GM23338 (cell line): ENCODE measurements around the gene NUP98. TPM values are rescaled to one million over a fixed set of nuclear protein-coding genes. Genes with fewer than 3 reads are reported as not detected.

ENCODE experiments used
- ATAC-seq: fragments of 200-7000 bp; cut with Tn5 transposase; 3 replicates; pipeline ENCODE4 v1.9.1; 2020
- DNase-seq: peaks from one replicate; pipeline ENCODE4 v3.0.0-alpha.2; 2015; ENCODE audit warnings: low spot score
- H2AFZ ChIP-seq: fragments of 200-600 bp; sonication (generic); 2 replicates; pipeline ENCODE4 v1.8.0; 2016; ENCODE audit warnings: antibody characterized with exemption, mild to moderate bottlenecking, moderate library complexity
- H3F3A ChIP-seq: fragments of 200-600 bp; sonication (generic); replicated peaks from 2 replicates; pipeline ENCODE4 v1.8.0; 2017; ENCODE audit warnings: antibody characterized with exemption, mixed run types, low read depth
- H3K27ac ChIP-seq: fragments of 200-600 bp; sonication (generic); 2 replicates; pipeline ENCODE4 v1.6.1; 2016; ENCODE audit warnings: low read depth
- H3K27me3 ChIP-seq: fragments of 200-600 bp; sonication (generic); 2 replicates; pipeline ENCODE4 v1.8.0; 2016; ENCODE audit warnings: mild to moderate bottlenecking, mixed run types, moderate library complexity; ENCODE audit not compliant: insufficient read depth
- H3K36me3 ChIP-seq: fragments of 200-600 bp; sonication (generic); 2 replicates; pipeline ENCODE4 v1.8.0; 2016; ENCODE audit warnings: mild to moderate bottlenecking; ENCODE audit not compliant: insufficient read depth
- H3K4me1 ChIP-seq: fragments of 200-600 bp; sonication (generic); 2 replicates; pipeline ENCODE4 v1.8.0; 2016; ENCODE audit warnings: mild to moderate bottlenecking, moderate library complexity; ENCODE audit not compliant: insufficient read depth
- H3K4me2 ChIP-seq: fragments of 200-600 bp; sonication (generic); 2 replicates; pipeline ENCODE4 v1.7.1; 2017; ENCODE audit warnings: mixed run types
- H3K4me3 ChIP-seq: fragments of 200-600 bp; sonication (generic); 2 replicates; pipeline ENCODE4 v1.6.1; 2016; ENCODE audit warnings: mixed run types
- H3K79me2 ChIP-seq: fragments of 200-600 bp; sonication (generic); replicated peaks from 2 replicates; pipeline ENCODE4 v1.8.0; 2017; ENCODE audit warnings: mild to moderate bottlenecking; ENCODE audit not compliant: insufficient read depth
- H3K9me2 ChIP-seq: fragments of 200-600 bp; sonication (generic); 2 replicates; pipeline ENCODE4 v1.8.0; 2017; ENCODE audit not compliant: insufficient read depth
- H4K20me1 ChIP-seq: fragments of 200-600 bp; sonication (generic); replicated peaks from 2 replicates; pipeline ENCODE4 v1.8.0; 2017; ENCODE audit warnings: mild to moderate bottlenecking; ENCODE audit not compliant: insufficient read depth
- H3K27ac Mint-ChIP-seq: 2 replicates; pipeline ENCODE4 v1.8.0; 2020; ENCODE audit warnings: inconsistent platforms, mild to moderate bottlenecking, moderate library complexity, mixed read lengths
- H3K27me3 Mint-ChIP-seq: 3 replicates; pipeline ENCODE4 v1.8.0; 2022; ENCODE audit warnings: low read depth, mild to moderate bottlenecking, moderate library complexity, mixed read lengths, inconsistent platforms; ENCODE audit not compliant: insufficient read depth, poor library complexity
- H3K36me3 Mint-ChIP-seq: 3 replicates; pipeline ENCODE4 v1.8.0; 2021; ENCODE audit warnings: low read depth, mild to moderate bottlenecking, inconsistent platforms, moderate library complexity, mixed read lengths
- H3K4me1 Mint-ChIP-seq: 3 replicates; pipeline ENCODE4 v1.8.0; 2020; ENCODE audit warnings: mild to moderate bottlenecking, inconsistent platforms, mixed read lengths
- H3K4me3 Mint-ChIP-seq: 3 replicates; pipeline ENCODE4 v1.8.0; 2021; ENCODE audit warnings: moderate library complexity, mild to moderate bottlenecking, inconsistent platforms, mixed read lengths
- H3K9me3 Mint-ChIP-seq: 3 replicates; pipeline ENCODE4 v1.8.0; 2020; ENCODE audit warnings: moderate library complexity, mild to moderate bottlenecking, inconsistent platforms, mixed read lengths
- CREB1 ChIP-seq: fragments of 250-450 bp; sonication (Bioruptor Pico); IDR thresholded peaks from 2 replicates; pipeline ENCODE4 v1.5.0; 2020; ENCODE audit warnings: low read depth, mild to moderate bottlenecking, moderate library complexity
- CTCF ChIP-seq, 2 experiments: fragments of 200-600 bp in 1 of 2; sonication (generic) in 1 of 2; conservative IDR thresholded peaks; 2 replicates each; pipeline versions ENCODE4 v1.5.1 to v1.6.1; 2016 to 2017; ENCODE audit warnings: antibody characterized with exemption in 2 of 2, low read depth in 2 of 2, mild to moderate bottlenecking in 2 of 2, moderate library complexity in 1 of 2
- ETS1 ChIP-seq: IDR thresholded peaks from 2 replicates; pipeline ENCODE4 v1.6.1; 2016; ENCODE audit warnings: antibody characterized with exemption
- EZH2phosphoT487 ChIP-seq: fragments of 200-600 bp; sonication (generic); IDR thresholded peaks from one replicate; pipeline ENCODE4 v1.8.1; 2018; ENCODE audit warnings: antibody characterized with exemption; ENCODE audit not compliant: unreplicated experiment
- NANOG ChIP-seq: IDR thresholded peaks from 2 replicates; pipeline ENCODE4 v1.6.1; 2016; ENCODE audit warnings: antibody characterized with exemption, borderline replicate concordance
- REST ChIP-seq: IDR thresholded peaks from one replicate; pipeline ENCODE4 v1.6.1; 2018; ENCODE audit warnings: antibody characterized with exemption; ENCODE audit not compliant: unreplicated experiment
- STAT1 ChIP-seq: IDR thresholded peaks from one replicate; pipeline ENCODE4 v1.6.1; 2016; ENCODE audit warnings: antibody characterized with exemption; ENCODE audit not compliant: unreplicated experiment
- ZNF114 ChIP-seq: fragments of 250-450 bp; sonication (Bioruptor Pico); IDR thresholded peaks from 2 replicates; pipeline ENCODE4 v1.5.0; 2020; ENCODE audit warnings: mild to moderate bottlenecking, moderate library complexity
- ZNF331 ChIP-seq: fragments of 250-450 bp; sonication (Bioruptor Pico); IDR thresholded peaks from 2 replicates; pipeline ENCODE4 v1.5.0; 2020; ENCODE audit warnings: low read depth, mild to moderate bottlenecking, moderate library complexity
- ZNF462 ChIP-seq: fragments of 250-450 bp; sonication (Bioruptor Pico); IDR thresholded peaks from 2 replicates; pipeline ENCODE4 v1.5.0; 2020; ENCODE audit warnings: mild to moderate bottlenecking, moderate library complexity
- polyA plus RNA-seq: library from polyadenylated mRNA; unstranded; fragments of >200 nt; fragmentation: Nextera tagmentation; extraction: Ambion mirVana; gene quantifications from 2 replicates; pipeline ENCODE4 v1.2.1, GENCODE V29; 2016
- total RNA-seq: library from RNA; depleted of rRNA; stranded (reverse); fragments of >200 nt; shearing (Covaris generic); gene quantifications from 2 replicates; pipeline ENCODE4 v1.2.3, GENCODE V29; 2014

Gene NUP98
- total and polyA plus RNA-seq, 2 experiments from 2014 or later, result 23.9 to 174 TPM

- no peak for TF ChIP-seq CTCF (conservative IDR thresholded peaks at IDR 0.05; ENCODE audit: low read depth in 2 of 2)
- TF ChIP-seq EZH2phosphoT487, result no peak
- TF ChIP-seq STAT1, result no peak
Measured at GRCh38 chr11:3700910-3701309, 96.4 kb downstream of the NUP98 start (continued).

- peaks cover 1% of the 10 kb centered on the region for H3K27me3 Mint-ChIP-seq
- H3K27me3 ChIP-seq, result no peaks in the 10 kb centered on the region
- no peak overlapping the region for H3K4me3 ChIP-seq
- H3K4me1 ChIP-seq, result no peaks in the 10 kb centered on the region
- no peaks in the 10 kb centered on the region; the same call in 1 of the 2 replicates for H3K79me2 ChIP-seq
- no peak overlapping the region for H3K4me3 Mint-ChIP-seq
- H3F3A ChIP-seq, result 0 out of 2 replicates have a peak, but pooled peaks cover 6% of the 10 kb centered on the region
- H3K36me3 ChIP-seq, result peaks cover 88% of the 10 kb centered on the region
- no peaks in the 10 kb centered on the region for H3K9me2 ChIP-seq
- H3K9me3 Mint-ChIP-seq, result no peaks in the 10 kb centered on the region
- H3K36me3 Mint-ChIP-seq, result peaks cover 77% of the 10 kb centered on the region
- H3K27ac Mint-ChIP-seq, result no peak overlapping the region; the same call in 1 of the 2 replicates
- no peak overlapping the region for H3K4me2 ChIP-seq
- peaks cover 9% of the 10 kb centered on the region; the same call in 1 of the 2 replicates for H4K20me1 ChIP-seq
- ATAC-seq (no peak), DNase-seq (no peak)
- H3K27ac ChIP-seq, result no peak overlapping the region
- H2AFZ ChIP-seq, result no peak overlapping the region
- no peaks in the 10 kb centered on the region for H3K4me1 Mint-ChIP-seq
- TF ChIP-seq NANOG, result no peak
- no peak for TF ChIP-seq ZNF331 (CRISPR knock-in tag)
- no peak for TF ChIP-seq ETS1
- no peak for TF ChIP-seq ZNF462 (CRISPR knock-in tag)
- TF ChIP-seq CREB1 (CRISPR knock-in tag), result no peak
- TF ChIP-seq ZNF114 (CRISPR knock-in tag), result no peak
- no peak for TF ChIP-seq CTCF (conservative IDR thresholded peaks at IDR 0.05; ENCODE audit: low read depth in 2 of 2)
- no peak for TF ChIP-seq REST
- TF ChIP-seq EZH2phosphoT487, result no peak
Measured at GRCh38 chr11:3700410-3700809, 96.9 kb downstream of the NUP98 start.
